PFSK-1 (cell line): Measurements from ENCODE around the gene GNS.

ENCODE experiments used
- POLR2AphosphoS5 ChIP-seq: IDR thresholded peaks from 2 replicates; pipeline ENCODE4 v1.6.1; 2012; ENCODE audit warnings: low read depth, mild to moderate bottlenecking, control low read depth, low read length, moderate library complexity
- TAF1 ChIP-seq: IDR thresholded peaks from 2 replicates; pipeline ENCODE4 v1.6.1; 2012; ENCODE audit warnings: low read length, control low read depth, borderline replicate concordance; ENCODE audit not compliant: insufficient read depth

DNA sequence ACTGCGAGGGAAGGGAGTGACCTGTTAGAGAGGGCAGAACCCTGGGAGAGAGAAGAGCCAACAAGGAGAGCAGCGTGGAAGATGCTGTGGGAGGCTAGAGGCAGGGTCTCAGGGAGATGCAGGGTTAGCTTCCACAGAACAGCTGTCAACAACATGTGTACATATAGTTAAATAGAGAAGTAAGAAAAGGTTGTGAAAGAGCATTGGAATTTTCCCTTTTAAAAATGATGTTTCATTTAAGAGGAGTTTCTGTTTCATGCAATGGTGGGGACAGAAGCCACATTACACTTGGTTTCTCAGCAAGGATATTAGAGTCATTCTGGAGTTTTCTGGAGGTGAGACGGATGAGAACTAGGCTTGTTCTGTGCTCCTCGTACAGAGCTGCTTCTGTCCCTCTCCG, 41.4 kb upstream of the GNS start:
- TF ChIP-seq TAF1 (no peak), POLR2AphosphoS5 (no peak)
